ENCODE results near the gene SMTN.
"Not testable (repeated sequence)": the region's sequence is repeated elsewhere in the genome, so short reads cannot be mapped to it uniquely, and the experiment has no call there.

SMTN gene

DNA sequence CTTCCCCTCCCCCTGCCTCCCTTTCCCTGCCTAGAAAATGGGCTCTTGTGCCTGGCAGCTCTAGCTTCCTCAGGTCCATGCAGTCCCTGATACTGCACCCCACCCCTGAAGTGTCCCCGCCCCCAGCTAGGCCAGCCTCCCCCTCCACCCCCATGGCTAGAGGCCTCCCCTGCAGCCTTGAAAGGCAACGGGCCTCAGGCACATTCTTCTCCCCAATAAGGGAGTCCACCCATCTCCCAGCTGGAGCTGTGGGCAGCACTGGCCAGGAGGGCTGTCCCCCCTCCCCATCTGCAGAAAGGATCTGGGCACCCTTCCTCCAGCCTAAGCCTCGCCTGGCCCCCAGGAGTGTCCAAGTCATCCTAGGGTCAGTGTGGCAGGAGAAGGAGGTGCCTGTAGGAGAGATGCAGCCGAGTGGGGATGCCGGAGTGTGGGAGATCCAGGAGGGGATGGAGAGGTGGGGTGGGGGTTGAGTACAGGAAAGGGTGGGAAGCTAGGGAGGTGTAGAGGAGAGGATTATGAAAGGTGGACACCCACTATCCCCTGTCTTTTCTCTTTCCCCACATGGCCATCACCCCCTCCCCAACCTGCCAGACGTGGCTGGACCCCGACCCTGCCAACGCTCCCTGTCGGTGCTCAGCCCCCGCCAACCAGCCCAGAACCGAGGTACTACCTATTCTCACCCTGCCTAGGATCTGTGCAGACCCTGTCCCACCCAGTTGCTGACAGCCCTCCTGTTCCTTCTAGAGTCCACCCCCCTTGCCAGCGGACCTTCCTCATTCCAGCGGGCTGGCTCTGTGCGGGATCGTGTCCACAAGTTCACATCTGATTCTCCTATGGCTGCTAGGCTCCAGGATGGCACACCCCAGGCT is 9.3 kb downstream of the SMTN start:
- no peaks in the 10 kb centered on the region for H3K27me3 Mint-ChIP-seq
- no peak overlapping the region for H3K4me3 Mint-ChIP-seq
- intact Hi-C loops (cut with micrococcal nuclease) = no loop called here
- no peaks in the 10 kb centered on the region for H3K9me3 Mint-ChIP-seq
- H3K4me1 Mint-ChIP-seq (ENCODE audit: low read depth) = peaks cover 10% of the 10 kb centered on the region
- peaks cover 9% of the 10 kb centered on the region for H3K36me3 Mint-ChIP-seq (ENCODE audit: low read depth)
- H3K27ac Mint-ChIP-seq = no peak overlapping the region

DNA sequence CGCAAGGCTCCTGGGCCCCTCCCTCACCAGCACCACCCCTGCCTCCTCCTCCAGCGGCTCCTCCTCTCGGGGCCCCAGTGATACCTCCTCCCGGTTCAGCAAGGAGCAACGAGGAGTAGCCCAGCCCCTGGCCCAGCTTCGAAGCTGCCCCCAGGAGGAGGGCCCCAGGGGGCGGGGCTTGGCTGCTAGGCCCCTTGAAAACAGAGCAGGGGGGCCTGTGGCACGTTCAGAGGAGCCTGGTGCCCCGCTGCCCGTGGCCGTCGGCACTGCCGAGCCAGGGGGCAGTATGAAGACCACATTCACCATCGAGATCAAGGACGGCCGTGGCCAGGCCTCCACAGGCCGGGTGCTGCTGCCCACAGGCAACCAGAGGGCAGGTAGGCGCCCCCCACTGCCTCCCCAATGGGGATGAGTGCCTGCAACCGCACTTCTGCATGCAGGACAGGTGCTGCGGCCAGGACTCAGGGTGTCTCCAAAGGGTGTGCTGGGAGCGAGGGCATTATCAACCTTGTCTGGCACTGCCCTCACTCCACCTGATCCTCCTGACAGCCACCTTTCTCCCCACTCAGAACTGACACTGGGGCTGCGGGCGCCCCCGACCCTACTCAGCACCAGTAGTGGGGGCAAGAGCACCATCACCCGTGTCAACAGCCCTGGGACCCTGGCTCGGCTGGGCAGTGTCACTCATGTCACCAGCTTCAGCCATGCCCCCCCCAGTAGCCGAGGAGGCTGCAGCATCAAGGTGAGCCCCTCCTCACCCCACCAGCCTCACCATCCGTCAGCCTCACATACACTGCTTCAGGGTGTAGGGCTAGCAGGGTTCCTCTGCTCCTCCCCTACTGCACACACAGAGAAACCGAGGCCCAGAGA is 10.2 kb downstream of the SMTN start:
- Mint-ChIP-seq H3K4me1 (ENCODE audit: low read depth) (peaks cover 15% of the 10 kb centered on the region), H3K36me3 (ENCODE audit: low read depth) (peaks cover 13% of the 10 kb centered on the region), H3K9me3 (no peaks in the 10 kb centered on the region), H3K27ac (no peak overlapping the region), H3K4me3 (no peak overlapping the region), H3K27me3 (no peaks in the 10 kb centered on the region)
- intact Hi-C loops (cut with micrococcal nuclease) = no loop called here

DNA sequence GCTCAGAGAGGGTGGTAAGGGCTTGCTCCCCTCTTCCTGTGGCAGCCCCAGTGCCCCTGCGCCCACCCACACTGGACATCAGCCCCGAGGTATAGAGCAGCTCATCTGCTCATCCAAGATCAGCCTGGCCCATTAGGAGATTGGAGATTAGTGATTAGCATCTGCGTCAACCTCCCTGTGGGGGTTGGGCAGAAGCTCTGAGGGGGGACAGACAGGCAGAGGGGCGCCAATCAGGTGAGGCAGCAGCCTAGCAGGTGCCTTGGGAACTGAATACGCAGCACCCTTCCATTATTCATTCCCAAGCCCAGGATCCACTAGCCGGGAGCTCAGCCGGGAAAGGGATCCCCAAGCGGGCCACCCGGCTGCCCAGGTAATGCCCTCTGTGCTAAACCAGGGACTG is 11.0 kb downstream of the SMTN start:
- no peaks in the 10 kb centered on the region for H3K27me3 Mint-ChIP-seq
- peaks cover 15% of the 10 kb centered on the region for H3K4me1 Mint-ChIP-seq (ENCODE audit: low read depth)
- H3K36me3 Mint-ChIP-seq (ENCODE audit: low read depth) = peaks cover 20% of the 10 kb centered on the region
- intact Hi-C loops (cut with micrococcal nuclease) = no loop called here
- no peak overlapping the region for H3K4me3 Mint-ChIP-seq
- no peak overlapping the region for H3K27ac Mint-ChIP-seq
- no peaks in the 10 kb centered on the region for H3K9me3 Mint-ChIP-seq

DNA sequence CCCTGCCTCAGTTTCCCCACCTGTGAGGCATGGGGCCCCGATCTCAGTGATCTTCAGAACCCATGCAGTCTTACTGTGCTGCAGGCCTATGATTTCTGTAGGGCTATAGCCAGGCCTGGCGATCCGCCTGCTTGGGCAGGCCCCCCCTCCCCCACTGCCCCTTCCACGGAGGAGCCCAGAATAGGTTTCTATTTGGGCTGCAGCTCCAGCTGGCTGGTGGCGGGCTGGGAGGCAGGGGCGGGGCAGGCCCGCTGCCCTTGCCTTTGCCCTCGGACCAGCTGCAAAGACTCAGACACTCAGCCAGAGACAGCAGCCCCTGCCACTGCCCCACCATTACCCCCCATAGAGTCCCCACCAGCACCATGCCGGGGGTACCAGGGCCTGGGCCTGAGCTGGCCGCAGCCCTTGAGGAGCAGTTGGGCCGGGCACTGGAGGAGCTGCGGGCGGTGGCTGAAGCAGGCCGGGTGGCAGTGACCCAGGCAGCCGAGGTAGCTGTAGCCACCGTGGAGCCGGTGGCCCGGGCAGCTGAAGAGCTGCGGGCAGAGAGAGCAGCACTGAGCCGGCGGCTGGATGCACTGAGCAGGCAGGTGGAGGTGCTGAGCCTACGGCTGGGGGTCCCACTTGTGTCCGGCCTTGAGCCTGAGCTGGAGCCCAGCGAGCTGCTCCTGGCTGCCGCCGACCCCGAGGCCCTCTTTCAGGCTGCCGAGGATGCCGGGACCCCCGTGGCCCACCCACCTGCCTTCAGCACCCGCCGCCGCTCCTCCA is 12.2 kb downstream of the SMTN start:
- Mint-ChIP-seq H3K9me3 (no peaks in the 10 kb centered on the region), H3K4me1 (ENCODE audit: low read depth) (peaks cover 15% of the 10 kb centered on the region), H3K27ac (no peak overlapping the region), H3K36me3 (ENCODE audit: low read depth) (peaks cover 23% of the 10 kb centered on the region), H3K27me3 (no peaks in the 10 kb centered on the region), H3K4me3 (no peak overlapping the region)
- intact Hi-C loops (cut with micrococcal nuclease) = no loop called here

- no peak overlapping the region for H3K4me3 Mint-ChIP-seq
- H3K27me3 Mint-ChIP-seq = no peaks in the 10 kb centered on the region
- no peak overlapping the region for H3K27ac Mint-ChIP-seq
- intact Hi-C loops (cut with micrococcal nuclease) = no loop called here
- peaks cover 10% of the 10 kb centered on the region for H3K4me1 Mint-ChIP-seq (ENCODE audit: low read depth)
- H3K9me3 Mint-ChIP-seq = no peaks in the 10 kb centered on the region
- peaks cover 28% of the 10 kb centered on the region for H3K36me3 Mint-ChIP-seq (ENCODE audit: low read depth)
These were observed 13.0 kb downstream of the SMTN start for GRCh38 chr22:31094021-31094551.

DNA sequence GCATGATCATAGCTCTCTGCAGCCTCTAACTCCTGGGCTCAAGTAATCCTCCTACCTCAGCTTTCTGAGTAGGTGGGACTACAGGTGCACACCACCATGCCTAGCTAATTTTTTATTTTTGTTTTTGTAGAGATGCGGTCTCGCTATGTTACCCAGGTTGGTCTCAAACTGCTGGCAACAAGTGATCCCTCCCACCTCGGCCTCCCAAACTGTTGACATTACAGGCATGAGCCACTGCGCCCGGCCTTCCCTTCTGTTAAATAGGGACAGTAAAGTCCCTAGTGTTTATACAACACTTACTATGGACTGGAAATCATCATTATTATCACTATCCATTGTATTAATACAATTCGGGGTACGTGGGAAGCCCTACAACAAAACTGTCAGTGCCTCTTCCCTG is 13.6 kb downstream of the SMTN start:
- Mint-ChIP-seq H3K4me3 (no peak overlapping the region), H3K27ac (no peak overlapping the region)

DNA sequence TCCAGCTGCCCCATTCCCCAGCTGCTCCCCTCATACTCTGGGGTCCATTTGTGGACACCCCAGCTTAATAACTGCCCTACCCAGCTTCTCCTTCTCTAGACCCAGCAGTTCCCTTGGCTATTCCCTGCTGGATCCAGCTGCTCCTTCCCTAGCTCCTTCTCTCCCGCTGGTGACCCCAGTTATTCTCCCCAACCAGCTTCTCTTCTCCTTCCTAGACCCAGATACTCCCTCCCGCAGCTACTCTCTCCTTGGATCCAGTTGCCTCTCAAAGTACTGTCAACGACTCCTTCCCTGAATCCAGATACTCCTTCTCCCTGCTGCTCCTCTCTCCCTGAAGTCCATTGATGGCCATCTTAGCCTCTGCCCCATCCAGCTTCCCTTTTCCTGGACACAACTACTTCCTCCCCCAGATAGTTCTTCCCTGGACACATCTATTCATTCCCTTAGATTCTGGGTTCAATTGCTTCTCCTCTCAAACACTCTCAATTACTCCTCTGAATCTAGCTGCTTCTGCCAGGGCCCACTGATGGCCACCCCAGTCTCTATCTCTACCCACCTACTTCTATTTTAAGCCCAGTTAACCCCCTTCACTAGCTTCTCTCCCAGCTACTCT is 14.6 kb downstream of the SMTN start:
- Mint-ChIP-seq H3K9me3 (no peaks in the 10 kb centered on the region), H3K27ac (no peak overlapping the region), H3K36me3 (ENCODE audit: low read depth) (peaks cover 36% of the 10 kb centered on the region), H3K27me3 (no peaks in the 10 kb centered on the region), H3K4me3 (no peak overlapping the region), H3K4me1 (ENCODE audit: low read depth) (peaks cover 8% of the 10 kb centered on the region)
- intact Hi-C loops (cut with micrococcal nuclease) = no loop called here

More for the DNA sequence above, 13.6 kb downstream of the SMTN start:
- Mint-ChIP-seq H3K36me3 (ENCODE audit: low read depth) (peaks cover 31% of the 10 kb centered on the region), H3K27me3 (no peaks in the 10 kb centered on the region), H3K4me1 (ENCODE audit: low read depth) (peaks cover 8% of the 10 kb centered on the region), H3K9me3 (no peaks in the 10 kb centered on the region)
- intact Hi-C loops (cut with micrococcal nuclease) = no loop called here

GRCh38 chr22:31096657-31097279 is 15.7 kb downstream of the SMTN start:
- peak overlapping the region; percentile 20 for H3K27ac Mint-ChIP-seq
- peaks cover 8% of the 10 kb centered on the region for H3K4me1 Mint-ChIP-seq (ENCODE audit: low read depth)
- intact Hi-C loops (cut with micrococcal nuclease) = no loop called here
- H3K4me3 Mint-ChIP-seq = no peak overlapping the region
- peaks cover 31% of the 10 kb centered on the region for H3K36me3 Mint-ChIP-seq (ENCODE audit: low read depth)
- H3K9me3 Mint-ChIP-seq = no peaks in the 10 kb centered on the region
- no peaks in the 10 kb centered on the region for H3K27me3 Mint-ChIP-seq

- peaks cover 31% of the 10 kb centered on the region for H3K36me3 Mint-ChIP-seq (ENCODE audit: low read depth)
- H3K4me1 Mint-ChIP-seq (ENCODE audit: low read depth); H3K4me3 Mint-ChIP-seq; H3K9me3 Mint-ChIP-seq; H3K27ac Mint-ChIP-seq; intact Hi-C loops (cut with micrococcal nuclease); H3K27me3 Mint-ChIP-seq: not testable (repeated sequence)
These were observed 16.4 kb downstream of the SMTN start for GRCh38 chr22:31097539-31097938.

- Mint-ChIP-seq H3K4me1 (ENCODE audit: low read depth) (peaks cover 8% of the 10 kb centered on the region), H3K27ac (no peak overlapping the region), H3K27me3 (no peaks in the 10 kb centered on the region), H3K36me3 (ENCODE audit: low read depth) (peaks cover 31% of the 10 kb centered on the region), H3K9me3 (no peaks in the 10 kb centered on the region), H3K4me3 (no peak overlapping the region)
- intact Hi-C loops (cut with micrococcal nuclease) = no loop called here
These were observed 17.0 kb downstream of the SMTN start for GRCh38 chr22:31097941-31098631.

GRCh38 chr22:31098632-31099110 is 17.6 kb downstream of the SMTN start:
- Mint-ChIP-seq H3K27me3 (no peaks in the 10 kb centered on the region), H3K9me3 (no peaks in the 10 kb centered on the region), H3K4me1 (ENCODE audit: low read depth) (peaks cover 8% of the 10 kb centered on the region), H3K36me3 (ENCODE audit: low read depth) (peaks cover 31% of the 10 kb centered on the region), H3K4me3 (no peak overlapping the region), H3K27ac (no peak overlapping the region)
- intact Hi-C loops (cut with micrococcal nuclease) = no loop called here

- Mint-ChIP-seq H3K36me3 (ENCODE audit: low read depth) (peaks cover 31% of the 10 kb centered on the region), H3K27me3 (no peaks in the 10 kb centered on the region), H3K4me1 (ENCODE audit: low read depth) (peaks cover 8% of the 10 kb centered on the region), H3K27ac (no peak overlapping the region), H3K4me3 (no peak overlapping the region), H3K9me3 (no peaks in the 10 kb centered on the region)
- intact Hi-C loops (cut with micrococcal nuclease) = no loop called here
These were observed 18.3 kb downstream of the SMTN start for GRCh38 chr22:31099386-31099785.
